Right hindlimb (tissue), 1 donor: ENCODE results near the gene SCGB3A1.

Experiments used
- DNase-seq: peaks from one replicate; pipeline ENCODE4 v3.0.0-alpha.2; 2018

Gene SCGB3A1

GRCh38 chr5:180625125-180625790 is 34.0 kb upstream of the SCGB3A1 start:
- DNase-seq = no peak

GRCh38 chr5:180624587-180624986 is 33.3 kb upstream of the SCGB3A1 start:
- DNase-seq = no peak

- DNase-seq = no peak
Observed at GRCh38 chr5:180623844-180624243, 32.5 kb upstream of the SCGB3A1 start.

GRCh38 chr5:180623411-180623834 is 32.1 kb upstream of the SCGB3A1 start:
- DNase-seq = no peak

GRCh38 chr5:180622910-180623309 is 31.6 kb upstream of the SCGB3A1 start:
- no peak for DNase-seq

- DNase-seq = no peak
Observed at GRCh38 chr5:180621311-180621710, 30.0 kb upstream of the SCGB3A1 start.

- no peak for DNase-seq
Observed at GRCh38 chr5:180620014-180620413, 28.7 kb upstream of the SCGB3A1 start.

- DNase-seq = no peak
Observed at GRCh38 chr5:180619563-180619915, 28.2 kb upstream of the SCGB3A1 start.

GRCh38 chr5:180618829-180619562 is 27.7 kb upstream of the SCGB3A1 start:
- peak; percentile 65 for DNase-seq

- no peak for DNase-seq
Observed at GRCh38 chr5:180618487-180618828, 27.2 kb upstream of the SCGB3A1 start.

GRCh38 chr5:180613814-180614188 is 22.5 kb upstream of the SCGB3A1 start:
- no peak for DNase-seq

GRCh38 chr5:180613188-180613813 is 22.0 kb upstream of the SCGB3A1 start:
- no peak for DNase-seq

GRCh38 chr5:180612683-180613082 is 21.4 kb upstream of the SCGB3A1 start:
- no peak for DNase-seq

- DNase-seq = no peak
Observed at GRCh38 chr5:180611140-180611850, 20.0 kb upstream of the SCGB3A1 start.

GRCh38 chr5:180609817-180610550 is 18.7 kb upstream of the SCGB3A1 start:
- DNase-seq = no peak

- DNase-seq = no peak
Observed at GRCh38 chr5:180609386-180609785, 18.1 kb upstream of the SCGB3A1 start.

- DNase-seq = no peak
Observed at GRCh38 chr5:180608572-180609310, 17.4 kb upstream of the SCGB3A1 start.

- DNase-seq = no peak
Observed at GRCh38 chr5:180607861-180608571, 16.7 kb upstream of the SCGB3A1 start.

- DNase-seq = no peak
Observed at GRCh38 chr5:180606215-180606785, 15.0 kb upstream of the SCGB3A1 start.

GRCh38 chr5:180605554-180606214 is 14.4 kb upstream of the SCGB3A1 start:
- DNase-seq = no peak

GRCh38 chr5:180604271-180604670 is 13.0 kb upstream of the SCGB3A1 start:
- no peak for DNase-seq
